PC-3 (cell line): ENCODE data around the gene EYS. TPM values are rescaled to one million over a fixed set of nuclear protein-coding genes. Genes with fewer than 3 reads are reported as not detected.

Experiments used
- ATAC-seq: fragments of 200-7000 bp; cut with Tn5 transposase; 2 replicates; pipeline ENCODE4 v1.9.1; 2020; ENCODE audit warnings: mild to moderate bottlenecking, moderate library complexity
- BruUV-seq: library from RNA; stranded (reverse); fragments of 400-500 nt; replicated peaks from 2 replicates; lab custom pipeline; 2021; lab: Mats Ljungman, UMichigan
- CTCF ChIA-PET: fragments of 300-600 bp; sonication (Branson Sonifier 250); formaldehyde crosslinking; loops from one replicate; lab custom pipeline; 2022; ENCODE audit warnings: antibody characterized with exemption; lab: Charles Lee
- POLR2A ChIA-PET: fragments of 300-600 bp; sonication (Branson Sonifier 250); formaldehyde crosslinking; loops from one replicate; lab custom pipeline; 2022; ENCODE audit warnings: antibody characterized with exemption; ENCODE audit not compliant: unreplicated experiment; lab: Charles Lee
- DNase-seq: peaks from one replicate; pipeline ENCODE4 v3.0.0-alpha.2; 2015
- H2AFZ ChIP-seq: fragments of 300-600 bp; sonication (generic); 2 replicates; pipeline ENCODE4 v1.6.0; 2016; ENCODE audit warnings: antibody characterized with exemption, low read length
- H3F3A ChIP-seq: fragments of 300-600 bp; sonication (generic); one replicate; pipeline ENCODE4 v1.6.0; 2017; ENCODE audit warnings: antibody characterized with exemption, low read length, control low read depth, mild to moderate bottlenecking; ENCODE audit not compliant: unreplicated experiment
- H3K27ac ChIP-seq: fragments of 300-600 bp; sonication (generic); 2 replicates; pipeline ENCODE4 v1.5.1; 2016; ENCODE audit warnings: mild to moderate bottlenecking, low read length
- H3K27me3 ChIP-seq: fragments of 300-600 bp; sonication (generic); 2 replicates; pipeline ENCODE4 v1.6.1; 2016; ENCODE audit warnings: low read length, mixed read lengths
- H3K36me3 ChIP-seq: fragments of 300-600 bp; sonication (generic); 2 replicates; pipeline ENCODE4 v1.6.1; 2016; ENCODE audit warnings: low read depth, mixed run types, low read length, mixed read lengths
- H3K4me1 ChIP-seq: fragments of 300-600 bp; sonication (generic); 2 replicates; pipeline ENCODE4 v1.5.1; 2016; ENCODE audit warnings: low read length; ENCODE audit not compliant: insufficient read depth
- H3K4me2 ChIP-seq: fragments of 300-600 bp; sonication (generic); 2 replicates; pipeline ENCODE4 v1.6.0; 2016; ENCODE audit warnings: low read length
- H3K4me3 ChIP-seq: fragments of 300-600 bp; sonication (generic); 2 replicates; pipeline ENCODE4 v1.5.1; 2016; ENCODE audit warnings: mild to moderate bottlenecking, low read length, mixed read lengths
- H3K79me2 ChIP-seq: fragments of 300-600 bp; sonication (generic); 2 replicates; pipeline ENCODE4 v1.6.1; 2017; ENCODE audit warnings: low read length, mixed read lengths
- H3K9ac ChIP-seq: fragments of 300-600 bp; sonication (generic); 2 replicates; pipeline ENCODE4 v1.6.0; 2016; ENCODE audit warnings: mild to moderate bottlenecking, low read length
- H3K9me2 ChIP-seq: fragments of 300-600 bp; sonication (generic); replicated peaks from 2 replicates; pipeline ENCODE4 v1.6.1; 2016; ENCODE audit warnings: mixed run types, low read length, mixed read lengths
- H3K9me3 ChIP-seq: fragments of 300-600 bp; sonication (generic); 2 replicates; pipeline ENCODE4 v1.6.1; 2016; ENCODE audit warnings: low read length, mixed read lengths
- H4K20me1 ChIP-seq: fragments of 300-600 bp; sonication (generic); 2 replicates; pipeline ENCODE4 v1.6.1; 2016; ENCODE audit warnings: low read length, mixed read lengths
- EZH2 ChIP-seq: fragments of 300-600 bp; sonication (generic); IDR thresholded peaks from one replicate; pipeline ENCODE4 v1.6.1; 2017; ENCODE audit warnings: antibody characterized with exemption, mild to moderate bottlenecking, low read length; ENCODE audit not compliant: unreplicated experiment
- EZH2phosphoT487 ChIP-seq: fragments of 300-600 bp; sonication (generic); IDR thresholded peaks from 2 replicates; pipeline ENCODE4 v1.6.1; 2018; ENCODE audit warnings: mild to moderate bottlenecking, antibody characterized with exemption, low read length, borderline replicate concordance
- intact Hi-C: fragments of 100-400 bp; cut with micrococcal nuclease; formaldehyde crosslinking; loops from 2 replicates; pipeline ENCODE4 v1.9.0; 2023
- total RNA-seq: library from RNA; depleted of rRNA; stranded (reverse); fragments of >200 nt; gene quantifications from 2 replicates; pipeline ENCODE4 v1.2.3, GENCODE V29; 2014
- TF ChIP-seq, protein P1 (sequence below): fragments of 300-600 bp; sonication (generic); conservative IDR thresholded peaks from 2 replicates; pipeline ENCODE4 v1.5.1; 2017; ENCODE audit warnings: antibody characterized with exemption, low read depth, mild to moderate bottlenecking, low read length

The EYS gene
- total RNA-seq, 1 experiment from 2014 or later = 0.07 TPM

DNA sequence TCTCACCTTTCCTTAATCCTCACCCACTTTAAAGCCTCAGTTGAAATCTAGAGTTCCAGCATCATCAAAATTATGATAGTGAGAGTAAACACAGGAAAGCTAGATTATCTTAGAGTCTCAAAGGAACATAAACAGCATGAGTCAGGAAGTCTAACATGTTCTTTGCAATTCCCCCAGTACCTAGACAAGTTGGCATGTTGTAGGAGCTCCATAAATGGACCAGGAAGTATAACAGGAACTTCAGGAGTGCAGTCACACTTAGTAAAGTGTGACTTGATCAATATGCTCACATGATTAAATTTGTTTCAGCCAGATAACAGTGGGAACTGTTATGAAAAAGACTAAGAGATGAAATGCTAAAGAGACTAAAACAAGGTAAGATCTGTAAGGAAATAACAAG lies 834.4 kb downstream of the EYS start:
- ChIA-PET CTCF (no interaction called here), POLR2A (no interaction called here)
- BruUV-seq = no TSS peak
- Histone ChIP-seq H3K4me2 (no peak overlapping the region), H4K20me1 (no peaks in the 10 kb centered on the region), H3K27me3 (no peaks in the 10 kb centered on the region), H3K9me2 (no peaks in the 10 kb centered on the region), H3K36me3 (no peaks in the 10 kb centered on the region), H3F3A (no peaks in the 10 kb centered on the region), H3K4me3 (no peak overlapping the region), H3K9ac (no peak overlapping the region), H3K27ac (no peak overlapping the region), H3K4me1 (no peaks in the 10 kb centered on the region), H2AFZ (no peak overlapping the region), H3K9me3 (no peaks in the 10 kb centered on the region), H3K79me2 (no peaks in the 10 kb centered on the region)
- DNase-seq (no peak), ATAC-seq (no peak)
- TF ChIP-seq EZH2 (no peak), EZH2phosphoT487 (no peak)
- TF ChIP-seq, protein P1, sequence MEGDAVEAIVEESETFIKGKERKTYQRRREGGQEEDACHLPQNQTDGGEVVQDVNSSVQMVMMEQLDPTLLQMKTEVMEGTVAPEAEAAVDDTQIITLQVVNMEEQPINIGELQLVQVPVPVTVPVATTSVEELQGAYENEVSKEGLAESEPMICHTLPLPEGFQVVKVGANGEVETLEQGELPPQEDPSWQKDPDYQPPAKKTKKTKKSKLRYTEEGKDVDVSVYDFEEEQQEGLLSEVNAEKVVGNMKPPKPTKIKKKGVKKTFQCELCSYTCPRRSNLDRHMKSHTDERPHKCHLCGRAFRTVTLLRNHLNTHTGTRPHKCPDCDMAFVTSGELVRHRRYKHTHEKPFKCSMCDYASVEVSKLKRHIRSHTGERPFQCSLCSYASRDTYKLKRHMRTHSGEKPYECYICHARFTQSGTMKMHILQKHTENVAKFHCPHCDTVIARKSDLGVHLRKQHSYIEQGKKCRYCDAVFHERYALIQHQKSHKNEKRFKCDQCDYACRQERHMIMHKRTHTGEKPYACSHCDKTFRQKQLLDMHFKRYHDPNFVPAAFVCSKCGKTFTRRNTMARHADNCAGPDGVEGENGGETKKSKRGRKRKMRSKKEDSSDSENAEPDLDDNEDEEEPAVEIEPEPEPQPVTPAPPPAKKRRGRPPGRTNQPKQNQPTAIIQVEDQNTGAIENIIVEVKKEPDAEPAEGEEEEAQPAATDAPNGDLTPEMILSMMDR = no peak
- intact Hi-C loops = no loop called here

DNA sequence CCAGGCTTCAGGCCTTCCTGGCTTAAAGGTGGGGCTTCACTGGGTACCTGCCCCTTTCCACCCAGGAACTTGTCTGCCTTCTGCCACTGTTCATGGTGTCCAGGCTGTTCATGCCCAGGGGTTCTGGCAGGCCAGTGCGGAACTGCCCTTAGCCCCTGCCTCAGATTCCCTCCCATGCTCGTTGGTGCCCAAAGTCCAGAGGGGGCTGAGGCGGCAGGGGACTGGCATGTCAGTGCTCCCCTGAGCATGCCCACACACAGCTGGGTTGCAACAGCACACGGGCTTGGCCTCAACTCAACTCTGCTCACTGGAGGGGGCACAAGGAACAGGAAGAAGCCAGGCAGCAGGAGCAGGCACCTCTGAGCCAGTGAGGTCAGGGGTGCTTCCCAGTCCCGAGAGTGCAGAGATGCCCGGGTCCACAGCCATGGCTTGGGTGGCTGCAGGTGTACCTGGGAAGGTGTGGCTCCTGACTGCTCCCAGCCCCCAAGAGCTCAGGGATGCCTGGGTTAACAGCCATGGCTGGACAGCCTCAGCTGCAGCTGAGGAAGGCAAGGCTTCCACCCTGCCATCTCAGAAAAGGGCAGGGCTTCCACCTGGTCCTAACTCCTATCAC lies 845.9 kb downstream of the EYS start:
- no peaks in the 10 kb centered on the region for H3K36me3 ChIP-seq
- no peaks in the 10 kb centered on the region for H3K9me2 ChIP-seq
- H3F3A ChIP-seq = no peaks in the 10 kb centered on the region
- no peak overlapping the region for H3K27ac ChIP-seq
- no peaks in the 10 kb centered on the region for H4K20me1 ChIP-seq
- CTCF ChIA-PET = no interaction called here
- H3K9ac ChIP-seq = no peak overlapping the region
- H3K4me3 ChIP-seq = no peak overlapping the region
- TF ChIP-seq EZH2 = no peak
- POLR2A ChIA-PET = no interaction called here
- H3K9me3 ChIP-seq = no peaks in the 10 kb centered on the region
- H2AFZ ChIP-seq = no peak overlapping the region
- H3K4me1 ChIP-seq = no peaks in the 10 kb centered on the region
- no peaks in the 10 kb centered on the region for H3K27me3 ChIP-seq
- DNase-seq = no peak
- no TSS peak for BruUV-seq
- intact Hi-C loops = no loop called here
- no peak overlapping the region for H3K4me2 ChIP-seq
- no peaks in the 10 kb centered on the region for H3K79me2 ChIP-seq
- no peak for ATAC-seq

DNA sequence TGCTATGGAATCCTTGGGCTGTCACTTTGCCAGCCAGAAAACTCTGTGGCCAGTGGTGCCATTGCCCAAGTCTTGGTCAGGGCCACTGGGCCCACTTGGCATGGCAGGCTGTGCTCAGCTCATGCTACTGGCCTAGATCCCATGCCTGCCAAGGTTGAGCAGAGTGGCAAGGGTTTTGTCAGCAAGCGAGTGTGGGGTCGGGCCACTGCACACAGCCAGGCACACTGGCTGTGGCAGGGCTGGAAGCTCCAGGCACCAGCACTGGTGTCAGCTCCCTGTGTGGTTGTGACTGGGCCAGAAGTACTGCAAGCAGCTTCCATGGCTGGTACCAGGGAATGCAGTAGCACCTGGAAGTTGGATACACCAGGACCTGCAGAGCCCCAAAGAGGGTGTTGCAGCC lies 846.8 kb downstream of the EYS start:
- H3K79me2 ChIP-seq = no peaks in the 10 kb centered on the region
- no peaks in the 10 kb centered on the region for H3K27me3 ChIP-seq
- H3K36me3 ChIP-seq = no peaks in the 10 kb centered on the region
- H3K27ac ChIP-seq = no peak overlapping the region
- ChIA-PET POLR2A (no interaction called here), CTCF (no interaction called here)
- H3K9ac ChIP-seq = no peak overlapping the region
- H3K9me3 ChIP-seq = no peaks in the 10 kb centered on the region
- DNase-seq (no peak), ATAC-seq (no peak)
- H3K4me1 ChIP-seq = no peaks in the 10 kb centered on the region
- H3K4me2 ChIP-seq = no peak overlapping the region
- no peaks in the 10 kb centered on the region for H4K20me1 ChIP-seq
- BruUV-seq = no TSS peak
- no peaks in the 10 kb centered on the region for H3F3A ChIP-seq
- intact Hi-C loops = no loop called here
- TF ChIP-seq EZH2 = no peak
- TF ChIP-seq, protein P1 = no peak
- no peak for TF ChIP-seq EZH2phosphoT487
- H3K9me2 ChIP-seq = no peaks in the 10 kb centered on the region
- no peak overlapping the region for H3K4me3 ChIP-seq
- H2AFZ ChIP-seq = no peak overlapping the region
